Stimulated activated CD4-positive, alpha-beta T cell treated with anti-CD3 and anti-CD28 coated beads, Interleukin-4, amount 100 ng/mL, for 24 hours (primary cell): Measurements from ENCODE around the gene PCAT7.
A peak's percentile ranks its signal among the peaks of the same experiment; 100 is the strongest.
"Not testable (repeated sequence)": the region's sequence is repeated elsewhere in the genome, so short reads cannot be mapped to it uniquely, and the experiment has no call there.

Source experiments
- DNase-seq: peaks from one replicate; pipeline ENCODE4 v3.0.0-alpha.2; 2020

PCAT7 gene

DNA sequence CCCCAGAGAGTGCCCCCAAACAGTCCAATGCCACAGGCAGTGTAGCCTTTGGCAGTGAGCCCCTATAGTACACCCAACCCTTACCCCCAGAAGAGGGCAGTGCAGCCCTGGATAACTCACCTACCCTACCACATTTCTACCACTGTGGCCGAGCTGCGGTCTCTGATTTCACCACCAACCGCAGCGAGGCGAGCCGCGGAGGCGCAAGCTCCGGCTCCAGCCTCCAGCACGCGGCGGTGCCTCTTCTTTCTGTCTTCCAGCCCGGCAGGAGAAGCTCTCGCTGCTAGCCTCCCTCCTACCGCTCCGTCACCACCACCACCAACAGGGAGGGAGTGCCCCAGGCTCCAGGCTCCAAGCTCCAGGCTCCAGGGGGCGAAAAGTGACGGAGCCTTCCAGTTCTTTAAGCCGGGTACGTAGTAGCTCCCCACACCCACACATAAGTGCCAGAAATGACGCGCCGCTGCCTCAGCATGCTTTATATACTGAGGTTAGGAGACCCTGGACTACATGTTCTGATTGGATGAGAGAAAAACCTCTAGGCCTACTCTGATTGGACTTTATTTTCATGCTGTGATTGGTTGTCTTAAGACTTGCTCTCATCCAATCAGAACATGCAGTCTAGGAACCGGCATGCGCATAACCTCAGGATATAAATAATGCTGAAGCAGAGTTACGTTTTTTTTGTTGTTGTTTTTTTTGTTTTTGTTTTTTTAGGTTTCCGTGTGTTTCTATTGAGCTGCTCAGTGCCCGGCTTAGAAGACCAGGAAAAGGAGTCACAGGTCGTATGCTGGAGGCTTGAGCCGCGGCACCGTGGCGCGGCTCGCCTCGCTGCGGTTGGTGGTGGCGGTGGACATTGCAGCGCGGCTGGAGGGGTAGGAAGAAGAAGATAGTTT is at the start of gene PCAT7:
PCAT7 (plus strand) TSS at position 645 of the 893 bp plus-strand sequence.
- peak; percentile 29 for DNase-seq

DNA sequence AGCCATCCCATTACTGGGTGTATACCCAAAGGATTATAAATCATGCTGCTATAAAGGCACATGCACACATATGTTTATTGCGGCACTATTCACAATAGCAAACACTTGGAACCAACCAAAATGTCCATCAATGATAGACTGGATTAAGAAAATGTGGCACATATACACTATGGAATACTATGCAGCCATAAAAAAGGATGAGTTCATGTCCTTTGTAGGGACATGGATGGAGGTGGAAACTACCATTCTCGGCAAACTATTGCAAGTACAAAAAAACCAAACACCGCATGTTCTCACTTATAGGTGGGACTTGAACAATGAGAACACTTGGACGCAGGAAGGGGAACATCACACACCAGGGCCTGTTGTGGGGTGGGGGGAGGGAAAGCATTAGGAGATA is 48.5 kb upstream of the PCAT7 start:
- not testable (repeated sequence) for DNase-seq

DNA sequence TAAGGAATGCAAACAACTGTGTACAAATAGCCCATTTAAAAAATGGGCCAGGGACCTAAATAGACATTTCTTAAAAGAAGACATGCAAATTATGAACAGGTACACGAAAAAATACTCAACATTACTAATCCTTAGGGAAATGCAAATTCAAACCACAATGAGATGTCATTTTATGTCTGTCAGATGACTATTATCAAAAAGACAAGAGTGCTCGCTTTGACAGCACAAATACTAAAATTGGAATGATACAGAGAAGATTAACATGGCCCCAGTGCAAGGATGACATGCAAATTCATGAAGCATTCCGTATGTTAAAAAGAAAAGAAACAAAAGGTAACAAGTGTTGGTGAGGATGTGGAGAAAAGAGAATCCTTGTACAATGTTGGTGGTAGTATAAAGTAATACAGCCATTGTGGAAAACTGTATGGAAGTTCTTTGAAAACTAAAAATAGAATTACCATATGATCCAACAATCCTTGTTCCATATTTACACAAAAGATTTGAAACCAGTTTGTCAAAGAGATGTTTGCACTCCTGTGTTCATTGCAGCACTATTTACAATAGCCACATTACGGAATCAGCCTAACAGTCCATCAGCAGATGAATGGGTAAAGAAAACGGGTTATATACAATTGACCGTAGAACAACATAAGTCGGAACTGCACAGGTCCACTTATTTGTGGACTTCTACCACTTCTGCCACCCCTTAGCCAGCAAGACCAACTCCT is 47.2 kb upstream of the PCAT7 start:
- DNase-seq = no peak

DNA sequence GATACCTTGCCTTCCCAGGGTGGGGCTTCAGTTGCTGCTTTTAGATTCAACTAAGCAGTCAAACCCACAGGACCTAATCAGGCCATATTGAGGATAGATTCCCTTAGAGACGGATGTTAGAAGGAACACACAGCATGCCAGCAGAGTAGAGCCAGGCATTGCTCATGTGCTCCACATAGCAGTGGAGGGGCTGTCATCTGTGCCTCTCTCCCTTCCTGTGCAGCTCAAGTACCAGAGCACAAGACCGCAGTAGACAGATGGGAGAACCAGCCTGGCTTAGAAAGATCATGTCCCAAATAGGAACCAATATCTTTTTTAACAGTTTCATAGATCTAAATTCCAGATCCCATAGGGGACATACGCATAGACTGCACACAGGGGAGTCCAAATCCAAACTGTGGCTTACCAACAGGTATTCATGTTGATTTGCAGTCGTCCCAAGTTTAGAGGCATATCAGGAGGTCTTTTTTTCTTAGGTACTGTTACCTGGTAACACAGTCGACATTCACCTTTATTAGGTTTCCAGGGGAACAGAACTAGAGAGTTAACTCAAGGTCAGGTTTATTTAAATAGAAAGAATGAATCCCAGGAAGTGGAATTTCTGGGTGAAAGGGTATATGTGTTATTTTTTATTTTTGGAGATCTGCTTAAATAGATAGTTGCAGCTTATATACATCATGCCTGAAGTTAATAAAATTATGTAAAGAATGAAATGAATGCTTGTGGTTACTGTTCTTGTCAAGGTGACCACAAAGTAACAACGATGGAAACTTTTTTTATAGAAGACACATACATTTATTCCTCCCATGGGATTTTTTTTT is 43.5 kb upstream of the PCAT7 start:
- DNase-seq = no peak

DNA sequence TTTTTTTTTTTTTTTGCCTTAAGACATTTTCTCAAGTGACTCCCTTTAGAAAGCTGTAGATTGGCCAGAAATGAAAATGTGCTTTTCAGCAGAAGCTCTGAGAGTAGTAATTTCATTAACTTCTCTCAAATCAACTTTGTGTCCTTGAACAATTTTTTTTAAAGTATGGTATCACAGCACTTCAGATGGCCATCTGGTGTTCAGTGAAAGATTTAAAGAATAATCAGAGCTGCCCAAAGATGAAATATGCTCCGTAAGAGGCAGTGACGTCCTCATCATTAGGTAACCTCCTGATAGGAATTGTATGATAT is 43.0 kb upstream of the PCAT7 start:
- no peak for DNase-seq

DNA sequence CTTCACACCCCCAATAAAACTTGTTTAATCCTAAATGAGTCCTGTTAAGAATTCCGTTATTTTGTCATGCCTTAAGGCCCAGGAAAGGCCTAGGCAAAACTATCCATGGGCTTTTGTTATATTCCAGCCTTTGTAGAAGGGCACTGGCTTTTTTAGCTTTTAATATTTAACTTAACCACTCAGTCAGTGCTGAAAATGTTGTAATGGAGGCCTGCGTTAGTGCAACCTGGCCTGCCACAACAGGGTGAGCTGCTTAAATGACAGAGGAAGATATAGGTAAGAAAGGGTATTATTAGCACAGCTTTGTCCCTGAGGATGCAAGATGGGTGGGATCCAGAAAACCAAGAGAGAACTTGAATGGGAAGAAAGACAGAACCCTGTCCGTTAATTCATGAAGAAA is 40.2 kb upstream of the PCAT7 start:
- DNase-seq = no peak

DNA sequence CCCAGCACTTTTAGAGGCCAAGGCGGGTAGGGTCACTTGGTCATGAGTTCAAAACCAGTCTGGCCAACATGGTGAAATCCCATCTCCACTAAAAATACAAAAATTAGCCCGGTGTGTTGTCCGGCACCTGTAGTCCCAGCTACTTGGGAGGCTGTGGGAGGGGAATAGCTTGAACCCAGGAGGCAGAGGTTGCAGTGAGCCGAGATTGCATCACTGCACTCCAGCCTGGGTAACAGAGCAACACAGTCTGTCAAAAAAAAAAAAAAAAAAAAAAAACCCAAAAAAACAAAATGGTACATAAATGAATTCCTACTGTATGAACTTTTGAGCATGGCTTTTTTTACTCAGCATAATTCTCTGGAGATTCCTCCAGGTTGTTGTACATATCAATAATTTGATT is 37.6 kb upstream of the PCAT7 start:
- no peak for DNase-seq

DNA sequence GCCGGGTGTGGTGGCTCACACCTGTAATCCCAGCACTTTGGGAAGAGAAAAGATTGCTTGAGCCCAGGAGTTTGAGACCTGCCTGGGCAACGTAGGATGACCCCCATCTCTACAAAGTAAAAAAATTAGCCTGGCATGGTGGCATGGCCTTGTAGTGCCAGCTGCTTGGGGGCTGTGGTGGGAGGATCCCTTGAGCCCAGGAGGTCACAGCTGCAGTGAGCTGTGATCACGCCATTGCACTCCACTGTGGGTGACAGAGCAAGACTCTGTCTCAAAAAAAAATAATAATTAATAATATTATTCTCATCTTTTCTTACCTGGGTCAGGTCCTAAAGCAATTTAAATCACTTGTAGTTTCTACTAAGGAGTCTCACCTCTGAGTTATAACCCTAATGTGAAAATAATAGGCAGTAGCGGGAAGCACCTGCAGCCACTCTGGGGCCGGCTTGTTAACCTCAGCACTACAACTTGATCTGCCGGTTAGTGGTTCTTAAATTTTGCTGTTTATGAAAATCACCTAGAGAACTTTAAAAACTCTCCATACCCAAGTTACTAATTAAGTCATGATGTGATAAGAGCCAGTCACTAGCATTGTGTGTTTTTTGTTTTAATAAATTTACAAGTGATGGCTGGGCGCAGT is 29.4 kb upstream of the PCAT7 start:
- no peak for DNase-seq

DNA sequence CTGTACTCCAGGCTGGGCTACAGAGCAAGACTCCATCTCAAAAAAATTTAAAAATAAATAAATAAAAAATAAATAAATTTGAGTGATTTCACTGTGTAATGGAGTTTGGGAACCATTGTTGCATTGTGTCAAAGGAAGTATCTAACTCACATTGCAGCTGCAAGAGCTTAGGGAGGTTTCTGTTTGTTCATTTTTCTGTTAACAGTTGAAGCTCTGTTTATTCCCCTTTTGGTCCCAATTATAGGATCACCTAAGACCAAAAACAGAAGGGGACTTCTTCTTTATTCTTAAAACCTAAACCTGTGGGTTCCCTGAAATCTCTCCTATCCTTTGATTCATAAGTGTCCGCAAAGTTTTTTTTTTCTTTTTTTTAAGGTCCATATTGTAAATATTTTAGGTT is 28.6 kb upstream of the PCAT7 start:
- no peak for DNase-seq

DNA sequence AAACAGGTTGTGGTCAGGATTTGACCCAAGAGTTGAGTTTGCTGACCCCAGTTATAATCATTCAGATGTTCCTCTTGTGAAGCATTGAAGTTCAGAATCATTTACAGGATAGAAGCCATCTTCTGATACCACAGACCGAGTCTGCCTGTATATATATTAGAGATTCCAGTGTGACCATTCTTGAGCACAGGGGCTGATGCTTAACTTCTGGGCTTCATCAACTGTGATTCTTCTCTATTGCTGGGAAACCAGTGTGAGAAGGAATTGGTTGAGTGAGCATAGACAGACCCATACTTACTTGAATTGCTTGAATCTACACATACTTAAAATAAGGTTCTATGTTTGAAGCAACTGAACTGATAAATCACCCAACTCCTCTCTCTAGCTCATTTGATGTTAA is 27.9 kb upstream of the PCAT7 start:
- DNase-seq = no peak

DNA sequence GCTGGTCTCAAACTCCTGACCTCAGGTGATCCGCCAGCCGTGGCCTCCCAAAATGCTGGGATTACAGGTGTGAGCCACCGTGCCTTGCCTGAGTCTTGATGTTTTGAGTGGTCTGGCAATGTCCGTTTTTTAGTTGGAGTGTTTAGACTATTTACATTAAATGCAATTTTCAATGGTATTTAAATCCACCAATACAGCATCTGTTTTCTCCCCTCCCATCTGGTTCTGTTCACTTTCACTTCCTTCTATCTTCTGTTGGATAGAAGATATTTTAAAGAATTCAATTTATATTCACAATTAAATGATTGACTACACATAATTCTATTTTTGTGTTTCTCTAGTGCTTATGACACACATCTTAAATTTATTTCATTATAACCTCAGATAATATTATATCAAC is 26.0 kb upstream of the PCAT7 start:
- no peak for DNase-seq

DNA sequence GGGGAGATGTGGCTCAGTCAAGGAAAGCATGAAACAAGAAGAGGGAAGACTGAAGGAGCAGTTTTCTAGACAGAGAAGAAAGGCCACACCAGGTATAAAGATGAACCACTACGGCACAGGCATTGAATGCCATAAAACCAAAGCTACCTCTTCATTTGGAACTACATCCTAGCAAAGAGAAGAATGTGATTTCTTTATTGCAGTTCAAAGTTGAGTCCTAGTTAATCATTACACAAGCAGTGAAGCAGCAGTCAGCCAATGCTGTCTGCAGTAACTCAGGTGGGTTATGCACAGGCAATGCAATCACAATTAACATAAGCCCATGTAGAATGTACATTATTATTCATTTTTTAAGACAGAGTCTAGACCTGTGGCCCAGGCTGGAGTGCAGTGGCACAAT is 21.7 kb upstream of the PCAT7 start:
- DNase-seq = no peak

DNA sequence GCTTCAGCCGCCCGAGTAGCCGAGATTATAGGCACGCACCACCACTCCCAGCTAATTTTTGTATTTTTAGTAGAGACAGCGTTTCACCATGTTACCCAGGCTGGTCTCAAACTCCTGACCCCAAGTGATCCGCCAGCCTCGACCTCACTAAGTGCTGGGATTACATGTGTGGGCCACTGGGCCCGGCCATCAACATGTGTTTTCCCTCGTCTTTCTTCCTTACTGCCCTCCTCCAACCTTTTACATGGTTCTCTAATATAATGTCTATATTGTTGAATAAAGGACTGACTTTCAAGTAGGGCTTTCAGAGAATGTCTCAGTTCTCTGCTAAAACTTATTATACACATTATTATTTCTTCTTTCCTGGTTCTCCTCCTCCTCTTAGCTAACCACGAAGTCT is 21.3 kb upstream of the PCAT7 start:
- no peak for DNase-seq

DNA sequence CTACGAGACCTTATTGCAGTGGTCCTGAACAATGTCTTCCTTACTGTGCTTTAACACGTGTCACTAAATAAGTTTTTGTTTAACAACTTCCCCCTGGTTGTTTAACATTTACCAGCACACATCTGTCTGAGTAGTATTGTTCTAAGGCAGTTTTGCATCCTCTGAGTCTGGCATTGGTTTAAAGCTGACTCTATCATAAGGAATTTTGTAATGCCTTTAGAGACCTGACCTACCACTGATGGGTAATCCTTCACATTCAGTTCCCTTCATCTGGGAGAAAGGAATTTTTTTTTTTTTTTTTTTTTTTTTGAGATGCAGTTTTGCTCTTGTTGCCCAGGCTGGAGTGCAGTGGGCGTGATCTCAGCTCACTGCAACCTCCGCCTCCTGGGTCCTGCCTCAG is 20.0 kb upstream of the PCAT7 start:
- DNase-seq = no peak

DNA sequence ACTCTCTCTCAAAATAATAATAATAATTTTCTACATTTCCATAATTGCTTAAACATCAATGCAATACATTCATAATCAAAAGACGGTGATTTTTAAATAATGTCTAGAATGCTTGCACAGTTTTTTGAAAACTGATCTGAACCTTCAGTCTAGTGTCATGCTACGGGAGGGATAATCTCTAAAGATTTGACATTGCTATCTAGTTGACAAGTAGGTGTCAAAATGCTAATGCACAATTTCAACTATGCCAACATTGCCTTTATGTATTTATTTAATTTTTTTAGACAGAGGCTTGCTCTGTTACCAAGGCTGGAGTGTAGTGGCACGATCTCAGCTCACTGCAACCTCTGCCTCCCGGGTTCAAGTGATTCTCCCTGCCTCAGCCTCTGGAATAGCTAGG is 16.0 kb upstream of the PCAT7 start:
- no peak for DNase-seq

DNA sequence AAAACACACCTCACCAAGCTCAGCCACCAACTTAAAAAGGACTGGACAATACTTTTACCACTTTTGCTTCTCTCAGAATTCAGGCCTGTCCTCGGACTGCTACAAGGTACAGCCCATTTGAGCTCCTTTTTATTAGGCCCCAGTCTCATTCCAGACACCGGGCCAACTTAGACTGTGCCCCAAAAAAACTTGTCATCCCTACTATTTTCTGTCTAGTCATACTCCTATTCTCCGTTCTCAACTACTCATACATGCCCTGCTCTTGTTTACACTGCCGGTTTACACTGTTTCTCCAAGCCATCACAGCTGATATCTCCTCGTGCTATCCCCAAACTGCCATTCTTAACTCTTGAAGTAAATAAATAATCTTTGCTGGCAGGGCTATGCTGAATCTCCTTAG is 10.5 kb upstream of the PCAT7 start:
- DNase-seq = not testable (repeated sequence)

DNA sequence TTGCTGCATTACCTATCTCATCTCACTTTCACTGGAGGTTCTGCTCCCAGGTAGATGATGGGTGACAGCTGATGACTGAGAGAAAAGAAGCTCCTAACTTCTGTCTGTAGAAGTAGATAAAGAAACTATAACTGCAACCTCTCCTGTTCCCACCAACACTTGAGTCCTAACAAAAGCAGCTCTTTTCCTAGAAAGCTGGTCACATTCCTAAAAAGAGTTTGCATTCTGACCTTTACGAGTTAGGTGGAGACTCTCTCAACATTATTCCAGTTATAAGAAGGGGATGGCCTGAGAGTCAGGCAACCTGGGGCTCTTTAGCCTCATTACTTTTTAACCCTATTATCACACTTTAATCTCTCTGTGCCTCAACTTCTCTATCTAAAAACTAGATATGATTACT is 8.9 kb upstream of the PCAT7 start:
- no peak for DNase-seq

DNA sequence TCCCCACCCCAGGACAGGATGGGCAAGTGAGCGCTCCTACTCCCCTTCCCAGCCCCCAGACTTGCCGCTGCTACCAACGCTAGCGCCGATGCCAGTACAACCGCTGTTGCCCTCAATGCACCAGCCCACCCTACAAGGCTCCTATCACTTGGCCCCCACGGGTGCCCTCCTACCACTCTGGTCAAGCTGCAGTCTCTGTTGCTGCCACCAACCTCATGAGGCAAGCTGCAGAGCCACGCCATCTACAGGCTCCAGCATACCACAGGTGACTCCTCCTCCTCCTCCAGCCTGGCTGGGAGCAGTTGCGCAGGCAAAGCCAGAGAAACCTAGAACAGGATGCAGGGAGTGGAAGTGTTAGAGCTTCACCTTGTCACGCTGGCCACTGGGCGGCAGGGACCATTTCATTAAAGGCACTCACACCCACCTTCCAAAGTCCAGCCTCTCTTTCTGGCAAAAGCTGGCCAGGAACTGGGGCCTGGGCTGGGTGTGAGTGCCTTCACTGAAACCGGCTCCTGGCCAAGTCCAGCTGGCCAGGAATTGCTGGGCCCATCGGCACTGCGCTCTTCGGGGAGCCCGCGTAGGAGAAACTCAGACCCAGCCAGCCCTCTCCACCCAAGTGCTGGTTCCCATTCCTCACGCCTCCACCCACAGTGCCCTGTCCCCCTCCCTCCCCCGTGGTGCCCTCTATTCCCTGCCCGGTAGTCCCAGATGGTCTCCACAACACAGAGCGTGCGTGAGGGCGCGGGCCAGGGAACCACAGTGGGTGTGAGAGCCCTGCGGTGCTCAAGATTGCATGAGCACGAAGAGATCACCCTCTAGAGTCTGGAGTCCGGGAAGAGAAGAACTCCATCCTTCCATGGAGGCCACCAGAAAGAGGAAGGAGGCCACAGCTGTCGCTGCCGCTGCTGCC is 1.6 kb upstream of the PCAT7 start:
- DNase-seq = no peak

DNA sequence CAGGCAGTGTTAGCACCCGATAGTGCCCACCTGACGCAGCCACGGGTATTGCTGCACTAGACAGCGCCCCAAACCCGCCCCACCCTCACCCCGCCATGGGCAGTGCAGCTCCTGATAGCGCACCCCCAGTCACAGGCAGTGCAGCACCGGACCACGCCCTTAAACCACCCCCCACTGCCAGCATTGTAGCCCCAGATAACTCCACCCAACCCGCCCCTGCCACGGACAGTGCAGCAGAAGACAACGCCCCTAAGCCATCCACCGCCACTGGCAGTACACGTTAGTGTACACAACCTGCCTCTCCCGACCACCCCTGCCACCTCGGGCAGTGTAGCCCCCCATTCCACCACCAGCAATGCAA is 825 bp upstream of the PCAT7 start:
- DNase-seq = no peak

DNA sequence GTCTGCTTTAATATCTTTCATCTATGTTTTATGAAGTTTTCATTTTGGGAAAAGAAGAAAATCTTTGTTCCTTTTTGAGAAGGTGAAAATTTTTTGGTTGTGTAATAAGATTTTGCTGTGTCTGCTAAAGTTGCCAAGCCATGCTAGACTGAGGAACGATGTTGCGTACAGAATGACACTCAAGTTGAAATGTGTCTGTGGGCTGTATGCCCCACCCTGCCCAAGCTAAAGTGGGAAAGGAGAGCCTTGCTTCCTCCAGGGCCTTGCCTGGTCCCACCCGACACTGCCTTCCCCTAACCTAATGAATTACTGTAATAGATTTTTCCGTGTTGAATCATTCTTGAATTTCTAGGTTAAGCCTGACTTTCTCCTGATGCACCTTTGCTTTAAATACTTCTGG is 2.5 kb downstream of the PCAT7 start:
- no peak for DNase-seq

DNA sequence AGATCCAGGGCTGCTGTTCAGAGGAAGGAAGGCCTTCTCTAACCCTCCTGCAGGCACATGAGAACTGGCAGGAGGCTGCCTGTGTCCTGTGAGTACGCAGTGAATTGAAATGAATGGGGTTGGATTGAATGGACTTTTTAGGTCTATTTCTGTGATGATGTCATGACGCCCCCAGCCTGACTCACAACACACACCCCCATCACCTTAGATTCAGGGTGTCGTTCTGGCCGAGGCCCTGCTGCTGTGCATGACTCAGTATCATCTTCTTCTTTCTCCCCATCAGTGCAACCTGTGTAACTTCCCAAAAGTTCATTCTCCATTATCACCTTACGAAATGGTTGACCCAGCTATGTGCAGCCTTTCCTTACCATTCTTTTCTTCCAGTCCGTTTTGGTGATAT is 5.4 kb downstream of the PCAT7 start:
- no peak for DNase-seq

DNA sequence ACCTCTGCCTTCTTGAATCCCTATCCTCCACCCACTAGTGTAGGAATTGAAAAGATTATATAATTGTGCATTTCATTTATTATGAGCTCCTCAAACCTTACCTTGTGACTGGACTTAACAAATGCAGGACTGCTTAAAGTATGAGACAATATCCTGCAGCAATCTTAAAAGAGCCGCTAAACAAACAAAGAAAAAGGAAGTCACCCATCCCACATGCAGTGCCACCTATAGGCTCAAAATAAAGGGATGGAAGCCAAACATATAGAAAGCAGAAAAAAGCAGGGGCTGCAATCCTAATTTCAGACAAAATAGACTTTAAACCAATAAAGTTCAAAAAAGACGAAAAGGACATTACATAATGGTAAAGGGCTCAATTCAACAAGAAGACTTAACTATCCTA is 8.7 kb downstream of the PCAT7 start:
- no peak for DNase-seq
